K562 (cell line): ENCODE results near the gene DIP2C. TPM values are rescaled to one million over a fixed set of nuclear protein-coding genes. Genes with fewer than 3 reads are reported as not detected.

Experiments used
- ATAC-seq: fragments of 200-7000 bp; cut with Tn5 transposase; 3 replicates; pipeline ENCODE4 v1.9.1; 2020; ENCODE audit warnings: moderate library complexity
- BruUV-seq: library from RNA; stranded (reverse); fragments of 400-500 nt; replicated peaks from 2 replicates; lab custom pipeline; 2021; lab: Mats Ljungman, UMichigan
- CTCF ChIA-PET: fragments of 300-600 bp; formaldehyde crosslinking; extraction: SDS; loops from one replicate; lab custom pipeline; 2021; ENCODE audit warnings: low intra/inter-chr PET ratio; lab: Yijun Ruan, JAX
- POLR2A ChIA-PET: fragments of 300-600, 350-650 bp; sonication (Branson Sonifier 250); formaldehyde crosslinking; extraction: SDS; loops from one replicate; lab custom pipeline; 2021; ENCODE audit warnings: antibody characterized with exemption, inconsistent platforms; lab: Yijun Ruan, JAX
- DNase-seq, 4 experiments: peaks; one replicate each; pipeline versions ENCODE4 v3.0.0 to v3.0.0-alpha.2; 2011 to 2018; ENCODE audit warnings: low spot score in 3 of 4, mixed read lengths in 3 of 4; ENCODE audit errors: extremely low read depth in 1 of 4
- FAIRE-seq: peaks from 2 replicates; lab custom pipeline; 2011; peaks lifted over from hg19 to GRCh38; lab: Jason Lieb, UNC
- H2AFZ ChIP-seq: 2 replicates; pipeline ENCODE4 v1.6.0; 2011; ENCODE audit warnings: low read depth, low read length, control low read depth, inconsistent platforms
- H3K27ac ChIP-seq: fragments of 200-600 bp; 3 replicates; pipeline ENCODE4 v1.8.0; 2011; ENCODE audit warnings: low read depth, mild to moderate bottlenecking, control low read depth, inconsistent platforms, low read length, moderate library complexity, mixed read lengths; ENCODE audit errors: extremely low read depth
- H3K27me3 ChIP-seq, 2 experiments: fragments of 300-600 bp in 1 of 2; 2 replicates in 1 of 2; 3 replicates in 1 of 2; pipeline versions ENCODE4 v1.6.0 to v1.8.0; 2011; ENCODE audit warnings: inconsistent platforms in 2 of 2, low read length in 2 of 2, mild to moderate bottlenecking in 1 of 2, mixed read lengths in 1 of 2, moderate library complexity in 1 of 2; ENCODE audit not compliant: control insufficient read depth in 2 of 2, insufficient read depth in 2 of 2
- H3K36me3 ChIP-seq: fragments of 300-600 bp; 3 replicates; pipeline ENCODE4 v1.8.0; 2011; ENCODE audit warnings: mild to moderate bottlenecking, low read length, inconsistent platforms; ENCODE audit not compliant: control insufficient read depth, insufficient read depth
- H3K4me1 ChIP-seq, 2 experiments: fragments of 200-600 bp in 1 of 2; replicated peaks in 1 of 2; 2 replicates in 1 of 2; 3 replicates in 1 of 2; pipeline versions ENCODE4 v1.5.1 to v1.8.0; 2011; ENCODE audit warnings: inconsistent platforms in 2 of 2, low read length in 2 of 2, mild to moderate bottlenecking in 1 of 2, mixed read lengths in 1 of 2, moderate library complexity in 1 of 2; ENCODE audit not compliant: control insufficient read depth in 2 of 2, insufficient read depth in 2 of 2
- H3K4me2 ChIP-seq: 2 replicates; pipeline ENCODE4 v1.6.1; 2011; ENCODE audit warnings: low read length, control low read depth, inconsistent platforms, mixed read lengths; ENCODE audit not compliant: insufficient read depth
- H3K4me3 ChIP-seq: fragments of 200-600 bp; sonication (generic), shearing (Covaris generic); 2 replicates; pipeline ENCODE4 v1.5.1; 2016; ENCODE audit warnings: control low read depth, inconsistent platforms
- H3K79me2 ChIP-seq: fragments of 200-600 bp; 3 replicates; pipeline ENCODE4 v1.8.0; 2011; ENCODE audit warnings: low read length, inconsistent platforms; ENCODE audit not compliant: control insufficient read depth, insufficient read depth
- H3K9ac ChIP-seq, 2 experiments: 2 replicates each; pipeline versions ENCODE4 v1.6.0 to v1.6.1; 2011; ENCODE audit warnings: low read depth in 2 of 2, low read length in 2 of 2, control low read depth in 1 of 2, inconsistent platforms in 1 of 2, mild to moderate bottlenecking in 1 of 2, mixed read lengths in 1 of 2; ENCODE audit not compliant: insufficient read depth in 1 of 2
- H3K9me1 ChIP-seq: one replicate; pipeline ENCODE4 v1.6.0; 2011; ENCODE audit warnings: inconsistent platforms, mild to moderate bottlenecking, low read length, moderate library complexity; ENCODE audit not compliant: control insufficient read depth, insufficient read depth
- H3K9me3 ChIP-seq: replicated peaks from 2 replicates; pipeline ENCODE4 v1.5.1; 2011; ENCODE audit warnings: low read depth, low read length, inconsistent platforms; ENCODE audit not compliant: control insufficient read depth, insufficient read depth
- H4K20me1 ChIP-seq: replicated peaks from 2 replicates; pipeline ENCODE4 v1.6.1; 2011; ENCODE audit warnings: low read length, inconsistent platforms, mixed read lengths; ENCODE audit not compliant: control insufficient read depth, insufficient read depth
- ETS2 ChIP-seq: IDR thresholded peaks from 2 replicates; pipeline ENCODE4 v1.6.1; 2016; ENCODE audit warnings: borderline replicate concordance, missing genetic modification characterization, mild to moderate bottlenecking, moderate library complexity, missing compliant biosample characterization; ENCODE audit not compliant: poor library complexity, severe bottlenecking
- PHB2 ChIP-seq: fragments of 450-650 bp; IDR thresholded peaks from 2 replicates; pipeline ENCODE4 v1.6.1; 2017; ENCODE audit warnings: low read depth
- SRSF9 ChIP-seq: fragments of 200-400 bp; formaldehyde crosslinking; IDR thresholded peaks from 2 replicates; pipeline ENCODE4 v1.6.1; 2017; ENCODE audit warnings: low read depth, low read length, borderline replicate concordance
- ZNF277 ChIP-seq: fragments of 250-450 bp; sonication (Bioruptor Pico); IDR thresholded peaks from 2 replicates; pipeline ENCODE4 v1.8.0; 2022; ENCODE audit warnings: inconsistent platforms, mild to moderate bottlenecking, moderate library complexity, borderline replicate concordance
- WGBS: fragments of 100-300 bp; shearing (Covaris generic); methylation state at CpG from one replicate; pipeline ENCODE4 v1.1.6; 2016; ENCODE audit warnings: low coverage, mixed read lengths; ENCODE audit not compliant: insufficient coverage; ENCODE audit errors: missing lambda C conversion rate; 5-methylcytosine and 5-hydroxymethylcytosine counted together
- in situ Hi-C: fragments of 300-500 bp; cut with MboI; formaldehyde crosslinking; loops from 4 replicates; pipeline ENCODE4 v1.15.0; 2018; ENCODE audit warnings: inconsistent platforms, mixed read lengths
- intact Hi-C: fragments of 100-400 bp; cut with micrococcal nuclease; formaldehyde crosslinking; loops from 2 replicates; pipeline ENCODE4 v1.14.2; 2022
- polyA plus RNA-seq, 8 experiments: library from polyadenylated mRNA; depleted of rRNA in 4 of 8; stranded (reverse) in 5 of 8; unstranded in 3 of 8; fragments of >200 nt; fragmentation: Nextera tagmentation in 2 of 8; fragmentation: Illumina TruSeq in 1 of 8; extraction: Ambion mirVana in 2 of 8; extraction: Trizol in 1 of 8; gene quantifications; 2 replicates each; pipeline versions ENCODE4 v1.2.1 to v1.2.3, GENCODE V29; 2011 to 2014; ENCODE audit warnings: inconsistent platforms in 1 of 8, missing spikeins in 1 of 8
- total RNA-seq, 7 experiments: library from RNA; depleted of rRNA in 6 of 7; stranded (reverse); fragments of >200 nt in 6 of 7; fragmentation: Illumina TruSeq in 2 of 7; extraction: Trizol in 2 of 7; gene quantifications; 2 replicates each; pipeline versions ENCODE4 v1.2.1 to v1.2.3, GENCODE V29; 2011 to 2021; ENCODE audit warnings: low replicate concordance in 1 of 7

The DIP2C gene
- total and polyA plus RNA-seq, 9 of the 15 experiments (the other 6 are each of a cell fraction or from before 2014, with no cell fraction given): 0.01 TPM; not detected in 8

GRCh38 chr10:691216-691615, 1.7 kb upstream of the DIP2C start:
- no peak for TF ChIP-seq PHB2
- TF ChIP-seq SRSF9: no peak
- no peak for TF ChIP-seq ZNF277
- TF ChIP-seq ETS2 (tag): no peak
- ATAC-seq: no peak
- DNase-seq: no peak
- H3K9ac ChIP-seq: no peak overlapping the region
- in situ Hi-C loops (no loop called here), intact Hi-C loops (no loop called here)
- H3K4me1 ChIP-seq: peaks cover 0 to 5% of the 10 kb centered on the region in 2 experiments; a peak in 1 of 5 replicates
- no peaks in the 10 kb centered on the region for H3K9me3 ChIP-seq
- CTCF ChIA-PET: no interaction called here
- BruUV-seq: no TSS peak
- H3K4me2 ChIP-seq: no peak overlapping the region
- H3K36me3 ChIP-seq: no peaks in the 10 kb centered on the region
- no peaks in the 10 kb centered on the region for H3K79me2 ChIP-seq
- no peak for FAIRE-seq
- peaks cover 4 to 41% of the 10 kb centered on the region in 2 experiments; a peak in 3 of 5 replicates for H3K27me3 ChIP-seq
- no peak overlapping the region for H3K4me3 ChIP-seq
- no peaks in the 10 kb centered on the region for H3K9me1 ChIP-seq
- POLR2A ChIA-PET: no interaction called here
- H3K27ac ChIP-seq: no peak overlapping the region
- H2AFZ ChIP-seq: no peak overlapping the region
- H4K20me1 ChIP-seq: no peaks in the 10 kb centered on the region; the same call in 1 of the 2 replicates
- WGBS: 24% methylated on average over 18 of the region's 18 CpGs
